IMR-90 (cell line): ENCODE measurements around the gene ADPGK. TPM values are rescaled to one million over a fixed set of nuclear protein-coding genes. Genes with fewer than 3 reads are reported as not detected.

Experiments used
- ATAC-seq: fragments of 200-7000 bp; cut with Tn5 transposase; 2 replicates; pipeline ENCODE4 v1.9.1; 2020; ENCODE audit warnings: low read depth, mild to moderate bottlenecking, moderate library complexity
- BruUV-seq: library from RNA; stranded (reverse); fragments of 400-500 nt; replicated peaks from 2 replicates; lab custom pipeline; 2021; lab: Mats Ljungman, UMichigan
- CTCF ChIA-PET: fragments of 300-600 bp; formaldehyde crosslinking; extraction: SDS; loops from one replicate; lab custom pipeline; 2021; ENCODE audit warnings: antibody characterized with exemption; lab: Yijun Ruan, JAX
- POLR2A ChIA-PET: fragments of 300-600 bp; sonication (Branson Sonifier 250); formaldehyde crosslinking; loops from one replicate; lab custom pipeline; 2022; ENCODE audit warnings: antibody characterized with exemption; ENCODE audit not compliant: unreplicated experiment; lab: Charles Lee
- DNase-seq: peaks from one replicate; pipeline ENCODE4 v3.0.0; 2013
- H2AFZ ChIP-seq: replicated peaks from 2 replicates; pipeline ENCODE3; 2013; ENCODE audit warnings: low read length, mild to moderate bottlenecking; ENCODE audit not compliant: poor library complexity
- H2AK5ac ChIP-seq: 2 replicates; pipeline ENCODE4 v1.6.1; 2013; ENCODE audit warnings: low read depth, low read length, inconsistent platforms
- H2AK9ac ChIP-seq: replicated peaks from 2 replicates; pipeline ENCODE3; 2013; ENCODE audit warnings: mild to moderate bottlenecking, low read depth, low read length, moderate library complexity; ENCODE audit not compliant: poor library complexity
- H2BK120ac ChIP-seq: 2 replicates; pipeline ENCODE4 v1.6.1; 2013; ENCODE audit warnings: low read depth, low read length, inconsistent platforms
- H2BK15ac ChIP-seq: 3 replicates; pipeline ENCODE4 v1.6.1; 2013; ENCODE audit warnings: low read depth, low read length, inconsistent platforms
- H2BK20ac ChIP-seq: 2 replicates; pipeline ENCODE4 v1.6.1; 2013; ENCODE audit warnings: low read depth, mild to moderate bottlenecking, inconsistent platforms, low read length, moderate library complexity
- H2BK5ac ChIP-seq: 2 replicates; pipeline ENCODE4 v1.6.1; 2013; ENCODE audit warnings: mild to moderate bottlenecking, low read depth, low read length, inconsistent platforms; ENCODE audit not compliant: poor library complexity, severe bottlenecking
- H3K14ac ChIP-seq: replicated peaks from 2 replicates; pipeline ENCODE4 v1.6.1; 2013; ENCODE audit warnings: low read depth, low read length, inconsistent platforms
- H3K18ac ChIP-seq: 2 replicates; pipeline ENCODE4 v1.6.1; 2013; ENCODE audit warnings: low read depth, low read length, control low read depth
- H3K23ac ChIP-seq: 2 replicates; pipeline ENCODE4 v1.6.1; 2013; ENCODE audit warnings: low read depth, low read length, inconsistent platforms
- H3K27ac ChIP-seq: 2 replicates; pipeline ENCODE4 v1.5.1; 2013; ENCODE audit warnings: mild to moderate bottlenecking, control low read depth, low read length; ENCODE audit not compliant: insufficient read depth
- H3K27me3 ChIP-seq: 2 replicates; pipeline ENCODE4 v1.6.1; 2013; ENCODE audit warnings: low read length; ENCODE audit not compliant: control insufficient read depth, insufficient read depth
- H3K36me3 ChIP-seq: 2 replicates; pipeline ENCODE4 v1.6.1; 2013; ENCODE audit warnings: low read length, mixed read lengths; ENCODE audit not compliant: control insufficient read depth, insufficient read depth
- H3K4ac ChIP-seq: 2 replicates; pipeline ENCODE4 v1.6.1; 2013; ENCODE audit warnings: low read depth, low read length, inconsistent platforms
- H3K4me1 ChIP-seq: 2 replicates; pipeline ENCODE4 v1.6.1; 2013; ENCODE audit warnings: low read length, mixed read lengths; ENCODE audit not compliant: control insufficient read depth, insufficient read depth
- H3K4me2 ChIP-seq: 2 replicates; pipeline ENCODE4 v1.6.1; 2013; ENCODE audit warnings: low read depth, mild to moderate bottlenecking, control low read depth, low read length, moderate library complexity
- H3K4me3 ChIP-seq: 2 replicates; pipeline ENCODE4 v1.5.1; 2013; ENCODE audit warnings: low read depth, mild to moderate bottlenecking, control low read depth, low read length, moderate library complexity; ENCODE audit not compliant: insufficient read depth
- H3K56ac ChIP-seq: 2 replicates; pipeline ENCODE4 v1.6.1; 2013; ENCODE audit warnings: low read length, inconsistent platforms; ENCODE audit not compliant: insufficient read depth; ENCODE audit errors: extremely low read depth
- H3K79me1 ChIP-seq, 2 experiments: 2 replicates each; pipeline ENCODE4 v1.6.1; 2013; ENCODE audit warnings: low read length in 2 of 2, inconsistent platforms in 1 of 2, low read depth in 1 of 2
- H3K9ac ChIP-seq: 2 replicates; pipeline ENCODE4 v1.6.1; 2013; ENCODE audit warnings: low read depth, low read length, control low read depth
- H3K9me1 ChIP-seq: 2 replicates; pipeline ENCODE4 v1.6.1; 2013; ENCODE audit warnings: low read length, inconsistent platforms; ENCODE audit not compliant: insufficient read depth
- H3K9me3 ChIP-seq: 2 replicates; pipeline ENCODE4 v1.6.1; 2013; ENCODE audit warnings: low read length; ENCODE audit not compliant: control insufficient read depth, insufficient read depth
- H4K20me1 ChIP-seq: 2 replicates; pipeline ENCODE4 v1.6.1; 2013; ENCODE audit warnings: low read length, inconsistent platforms; ENCODE audit not compliant: insufficient read depth
- H4K5ac ChIP-seq: 2 replicates; pipeline ENCODE4 v1.6.1; 2013; ENCODE audit warnings: mild to moderate bottlenecking, low read depth, low read length, control low read depth
- H4K8ac ChIP-seq, 2 experiments: 2 replicates each; pipeline ENCODE4 v1.6.1; 2013; ENCODE audit warnings: low read depth in 2 of 2, low read length in 2 of 2, control low read depth in 1 of 2, inconsistent platforms in 1 of 2
- H4K91ac ChIP-seq: 2 replicates; pipeline ENCODE4 v1.6.1; 2013; ENCODE audit warnings: low read depth, low read length, inconsistent platforms; ENCODE audit not compliant: insufficient read depth
- FOS ChIP-seq: fragments of 150-350 bp; IDR thresholded peaks from 2 replicates; pipeline ENCODE4 v1.6.1; 2016; ENCODE audit warnings: low read depth, low read length
- WGBS, 2 experiments: methylation state at CpG; one replicate each; pipeline versions ENCODE4 v1.1.5 to v1.1.7; 2013; ENCODE audit warnings: missing lambda C conversion rate in 2 of 2; ENCODE audit not compliant: insufficient read length in 1 of 2; ENCODE audit errors: extremely low coverage in 2 of 2; 5-methylcytosine and 5-hydroxymethylcytosine counted together
- dilution Hi-C: fragments of 300-500 bp; cut with HindIII; formaldehyde crosslinking; loops from one replicate; pipeline ENCODE4 v1.14.3; 2018; ENCODE audit warnings: low sequenced_read_pairs; ENCODE audit not compliant: unreplicated experiment
- in situ Hi-C: fragments of 300-500 bp; cut with MboI; formaldehyde crosslinking; loops from 3 replicates; pipeline ENCODE4 v1.14.3; 2019; ENCODE audit warnings: low sequenced_read_pairs, inconsistent platforms, mixed read lengths
- intact Hi-C: fragments of 100-400 bp; cut with micrococcal nuclease; formaldehyde crosslinking; loops from 2 replicates; pipeline ENCODE4 v1.10.0; 2022
- polyA plus RNA-seq, 3 experiments: library from polyadenylated mRNA; depleted of rRNA; stranded (reverse); fragments of >200 nt; gene quantifications; 2 replicates each; pipeline ENCODE4 v1.2.3, GENCODE V29; 2012; ENCODE audit warnings: low replicate concordance in 1 of 3
- total RNA-seq: library from RNA; depleted of rRNA; stranded (reverse); fragments of >200 nt; gene quantifications from 2 replicates; pipeline ENCODE4 v1.2.3, GENCODE V29; 2012
- TF ChIP-seq, protein P1 (sequence below): fragments of 150-350 bp; IDR thresholded peaks from 2 replicates; pipeline ENCODE4 v1.6.1; 2016; ENCODE audit warnings: low read depth, mild to moderate bottlenecking, low read length, moderate library complexity, borderline replicate concordance

ADPGK gene
- total and polyA plus RNA-seq, 2 of the 4 experiments (the other 2 are of a cell fraction), result 53.2 to 62.8 TPM

DNA sequence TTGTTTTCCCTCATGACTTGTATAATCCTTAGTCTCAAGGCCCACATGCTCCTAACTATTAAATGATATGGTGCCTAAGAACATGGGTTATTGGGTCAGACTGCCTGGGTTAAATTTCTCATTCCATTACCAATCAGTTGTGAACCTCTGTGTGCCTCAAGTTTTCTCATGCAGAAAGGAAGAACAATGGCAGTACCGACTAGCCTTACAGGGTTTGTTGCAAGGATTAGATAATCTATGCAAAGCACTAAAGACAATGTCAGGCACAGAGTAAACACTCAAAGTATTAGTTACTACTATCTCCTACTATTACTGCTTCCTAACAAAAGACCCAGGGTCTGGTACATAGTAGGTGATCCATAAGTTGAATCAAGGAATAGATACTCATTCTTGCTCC lies 12.2 kb downstream of the ADPGK start:
- DNase-seq (no peak), ATAC-seq (no peak)
- no peak overlapping the region for H2BK5ac ChIP-seq
- peaks cover 28 to 32% of the 10 kb centered on the region in 2 experiments for H3K79me1 ChIP-seq
- no peak overlapping the region for H4K91ac ChIP-seq
- no peak overlapping the region for H3K27ac ChIP-seq
- dilution Hi-C loops (no loop called here), intact Hi-C loops (no loop called here), in situ Hi-C loops (no loop called here)
- ChIA-PET POLR2A (no interaction called here), CTCF (no interaction called here)
- no peak overlapping the region for H3K4ac ChIP-seq
- H3K4me3 ChIP-seq, result no peak overlapping the region
- no peak overlapping the region for H2BK120ac ChIP-seq
- H3K4me1 ChIP-seq, result no peaks in the 10 kb centered on the region
- H2AFZ ChIP-seq, result no peak overlapping the region
- H3K14ac ChIP-seq, result no peak overlapping the region
- peaks cover 3% of the 10 kb centered on the region for H4K20me1 ChIP-seq
- H3K56ac ChIP-seq, result no peak overlapping the region
- no peak overlapping the region for H3K9ac ChIP-seq
- H2BK15ac ChIP-seq, result no peak overlapping the region
- H3K4me2 ChIP-seq, result no peak overlapping the region
- peaks cover 7% of the 10 kb centered on the region for H3K9me3 ChIP-seq
- no TSS peak for BruUV-seq
- TF ChIP-seq FOS, result no peak
- TF ChIP-seq, protein P1, sequence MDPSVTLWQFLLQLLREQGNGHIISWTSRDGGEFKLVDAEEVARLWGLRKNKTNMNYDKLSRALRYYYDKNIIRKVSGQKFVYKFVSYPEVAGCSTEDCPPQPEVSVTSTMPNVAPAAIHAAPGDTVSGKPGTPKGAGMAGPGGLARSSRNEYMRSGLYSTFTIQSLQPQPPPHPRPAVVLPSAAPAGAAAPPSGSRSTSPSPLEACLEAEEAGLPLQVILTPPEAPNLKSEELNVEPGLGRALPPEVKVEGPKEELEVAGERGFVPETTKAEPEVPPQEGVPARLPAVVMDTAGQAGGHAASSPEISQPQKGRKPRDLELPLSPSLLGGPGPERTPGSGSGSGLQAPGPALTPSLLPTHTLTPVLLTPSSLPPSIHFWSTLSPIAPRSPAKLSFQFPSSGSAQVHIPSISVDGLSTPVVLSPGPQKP, result no peak
- H2AK9ac ChIP-seq, result no peak overlapping the region
- no peak overlapping the region for H2BK20ac ChIP-seq
- no peak overlapping the region for H4K8ac ChIP-seq
- no CpG with 5 or more reads among the region's 1 CpG for WGBS, 2 experiments
- peaks cover 30% of the 10 kb centered on the region for H3K36me3 ChIP-seq
- no peak overlapping the region for H2AK5ac ChIP-seq
- H3K23ac ChIP-seq, result no peak overlapping the region
- no peaks in the 10 kb centered on the region for H3K27me3 ChIP-seq
- no peak overlapping the region for H4K5ac ChIP-seq
- no peak overlapping the region for H3K18ac ChIP-seq
- H3K9me1 ChIP-seq, result peaks cover 4% of the 10 kb centered on the region; the same call in 1 of the 2 replicates
